ENCODE results near the gene HSD17B1. TPM values are rescaled to one million over a fixed set of nuclear protein-coding genes. Genes with fewer than 3 reads are reported as not detected.
A peak's percentile ranks its signal among the peaks of the same experiment; 100 is the strongest.

The HSD17B1 gene
- total and polyA plus RNA-seq, 2 of the 13 experiments (the other 11 are each of a cell fraction or from before 2014, with no cell fraction given), result 0.54 to 0.93 TPM

DNA sequence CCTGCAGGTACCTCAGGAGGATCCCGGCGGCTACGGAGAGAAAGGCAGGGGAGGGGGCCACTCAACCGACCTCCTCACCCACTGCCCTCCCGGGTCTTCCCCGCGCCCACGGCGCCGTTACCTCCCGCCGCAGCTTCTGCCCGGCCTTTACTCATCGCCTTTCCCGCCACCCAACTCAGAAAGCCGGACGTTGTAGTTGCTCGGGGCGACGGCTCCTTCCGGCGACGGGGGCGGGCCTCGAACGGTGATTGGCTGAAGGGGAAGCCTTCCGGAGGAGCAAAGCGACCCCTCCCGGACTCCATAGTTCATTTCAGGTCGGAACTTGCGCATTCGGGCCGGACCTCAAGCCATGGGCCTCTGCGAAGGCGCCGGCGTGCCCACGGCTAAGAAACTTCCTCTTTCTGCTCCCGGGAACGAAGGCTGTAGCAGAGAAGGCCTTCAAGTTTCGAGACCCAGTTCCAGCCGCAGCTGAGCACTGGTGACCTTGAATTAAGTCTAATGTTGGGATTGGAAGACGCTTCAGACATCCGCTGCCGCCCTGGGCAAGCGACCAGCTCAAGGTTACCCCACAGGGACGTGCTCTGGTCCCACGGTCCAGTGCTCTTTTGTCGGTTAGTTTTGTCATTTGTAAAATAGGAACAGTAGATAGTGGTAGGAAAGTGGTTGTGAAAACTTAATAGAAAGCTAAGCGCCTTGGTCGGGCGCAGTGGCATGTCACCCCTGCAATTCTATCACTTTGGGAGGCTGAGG is 25.0 kb downstream of the HSD17B1 start, which contains the start of gene PSMC3IP (continued):
- TF ChIP-seq ZNF33B (CRISPR knock-in tag; IDR thresholded peaks at IDR 0.05), result peak; percentile 70
- TF ChIP-seq ZNF263 (CRISPR knock-in tag; IDR thresholded peaks at IDR 0.05), result peak; percentile 51; the same call in 1 of the 2 replicates
- TF ChIP-seq, protein P1, sequence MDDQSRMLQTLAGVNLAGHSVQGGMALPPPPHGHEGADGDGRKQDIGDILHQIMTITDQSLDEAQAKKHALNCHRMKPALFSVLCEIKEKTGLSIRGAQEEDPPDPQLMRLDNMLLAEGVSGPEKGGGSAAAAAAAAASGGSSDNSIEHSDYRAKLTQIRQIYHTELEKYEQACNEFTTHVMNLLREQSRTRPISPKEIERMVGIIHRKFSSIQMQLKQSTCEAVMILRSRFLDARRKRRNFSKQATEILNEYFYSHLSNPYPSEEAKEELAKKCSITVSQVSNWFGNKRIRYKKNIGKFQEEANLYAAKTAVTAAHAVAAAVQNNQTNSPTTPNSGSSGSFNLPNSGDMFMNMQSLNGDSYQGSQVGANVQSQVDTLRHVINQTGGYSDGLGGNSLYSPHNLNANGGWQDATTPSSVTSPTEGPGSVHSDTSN (CRISPR knock-in tag; IDR thresholded peaks at IDR 0.05; ENCODE audit: borderline replicate concordance), result no peak
- TF ChIP-seq, protein P2, sequence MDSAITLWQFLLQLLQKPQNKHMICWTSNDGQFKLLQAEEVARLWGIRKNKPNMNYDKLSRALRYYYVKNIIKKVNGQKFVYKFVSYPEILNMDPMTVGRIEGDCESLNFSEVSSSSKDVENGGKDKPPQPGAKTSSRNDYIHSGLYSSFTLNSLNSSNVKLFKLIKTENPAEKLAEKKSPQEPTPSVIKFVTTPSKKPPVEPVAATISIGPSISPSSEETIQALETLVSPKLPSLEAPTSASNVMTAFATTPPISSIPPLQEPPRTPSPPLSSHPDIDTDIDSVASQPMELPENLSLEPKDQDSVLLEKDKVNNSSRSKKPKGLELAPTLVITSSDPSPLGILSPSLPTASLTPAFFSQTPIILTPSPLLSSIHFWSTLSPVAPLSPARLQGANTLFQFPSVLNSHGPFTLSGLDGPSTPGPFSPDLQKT (CRISPR knock-in tag; IDR thresholded peaks at IDR 0.05; ENCODE audit: borderline replicate concordance), result no peak
- peak; percentile 48; the same call in 1 of the 2 replicates for TF ChIP-seq HNF4A (CRISPR knock-in tag; IDR thresholded peaks at IDR 0.05)
- TF ChIP-seq ZNF841 (CRISPR knock-in tag; IDR thresholded peaks at IDR 0.05; ENCODE audit: borderline replicate concordance), result no peak
- peak; percentile 77; the same call in 1 of the 2 replicates for TF ChIP-seq SMYD3 (CRISPR knock-in tag; IDR thresholded peaks at IDR 0.05)
- no peak for TF ChIP-seq TEAD3 (CRISPR knock-in tag; optimal IDR thresholded peaks at IDR 0.05; ENCODE audit: borderline replicate concordance)
- peak; percentile 81 for TF ChIP-seq POGZ (CRISPR knock-in tag; IDR thresholded peaks at IDR 0.05)
- TF ChIP-seq, protein P3, sequence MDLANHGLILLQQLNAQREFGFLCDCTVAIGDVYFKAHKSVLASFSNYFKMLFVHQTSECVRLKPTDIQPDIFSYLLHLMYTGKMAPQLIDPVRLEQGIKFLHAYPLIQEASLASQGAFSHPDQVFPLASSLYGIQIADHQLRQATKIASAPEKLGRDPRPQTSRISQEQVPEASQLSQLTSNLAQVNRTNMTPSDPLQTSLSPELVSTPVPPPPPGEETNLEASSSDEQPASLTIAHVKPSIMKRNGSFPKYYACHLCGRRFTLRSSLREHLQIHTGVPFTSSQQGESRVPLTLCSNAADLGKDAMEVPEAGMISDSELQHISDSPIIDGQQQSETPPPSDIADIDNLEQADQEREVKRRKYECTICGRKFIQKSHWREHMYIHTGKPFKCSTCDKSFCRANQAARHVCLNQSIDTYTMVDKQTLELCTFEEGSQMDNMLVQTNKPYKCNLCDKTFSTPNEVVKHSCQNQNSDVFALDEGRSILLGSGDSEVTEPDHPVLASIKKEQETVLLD (CRISPR knock-in tag; IDR thresholded peaks at IDR 0.05; ENCODE audit: low read depth), result no peak
- no peak for TF ChIP-seq ZNF256 (CRISPR knock-in tag; conservative IDR thresholded peaks at IDR 0.05)
- peak; percentile 20; the same call in 1 of the 2 replicates for TF ChIP-seq ZNF24 (IDR thresholded peaks at IDR 0.05)
- TF ChIP-seq ZSCAN12 (CRISPR knock-in tag; IDR thresholded peaks at IDR 0.05), result no peak
- TF ChIP-seq, protein P4, sequence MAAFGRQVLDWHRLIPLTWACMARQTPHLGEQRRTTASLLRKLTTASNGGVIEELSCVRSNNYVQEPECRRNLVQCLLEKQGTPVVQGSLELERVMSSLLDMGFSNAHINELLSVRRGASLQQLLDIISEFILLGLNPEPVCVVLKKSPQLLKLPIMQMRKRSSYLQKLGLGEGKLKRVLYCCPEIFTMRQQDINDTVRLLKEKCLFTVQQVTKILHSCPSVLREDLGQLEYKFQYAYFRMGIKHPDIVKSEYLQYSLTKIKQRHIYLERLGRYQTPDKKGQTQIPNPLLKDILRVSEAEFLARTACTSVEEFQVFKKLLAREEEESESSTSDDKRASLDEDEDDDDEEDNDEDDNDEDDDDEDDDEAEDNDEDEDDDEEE (CRISPR knock-in tag; IDR thresholded peaks at IDR 0.05), result peak; percentile 92
- no peak for TF ChIP-seq RORA (CRISPR knock-in tag; IDR thresholded peaks at IDR 0.05)
- peak; percentile 17; the same call in 1 of the 2 replicates for TF ChIP-seq ZNF354B (CRISPR knock-in tag; IDR thresholded peaks at IDR 0.05)
- peak; percentile 94; the same call in 1 of the 2 replicates for TF ChIP-seq ZSCAN9 (CRISPR knock-in tag; IDR thresholded peaks at IDR 0.05; ENCODE audit: borderline replicate concordance)
- peak; percentile 76 for TF ChIP-seq PHF21A (CRISPR knock-in tag; IDR thresholded peaks at IDR 0.05)
- TF ChIP-seq, protein P5, sequence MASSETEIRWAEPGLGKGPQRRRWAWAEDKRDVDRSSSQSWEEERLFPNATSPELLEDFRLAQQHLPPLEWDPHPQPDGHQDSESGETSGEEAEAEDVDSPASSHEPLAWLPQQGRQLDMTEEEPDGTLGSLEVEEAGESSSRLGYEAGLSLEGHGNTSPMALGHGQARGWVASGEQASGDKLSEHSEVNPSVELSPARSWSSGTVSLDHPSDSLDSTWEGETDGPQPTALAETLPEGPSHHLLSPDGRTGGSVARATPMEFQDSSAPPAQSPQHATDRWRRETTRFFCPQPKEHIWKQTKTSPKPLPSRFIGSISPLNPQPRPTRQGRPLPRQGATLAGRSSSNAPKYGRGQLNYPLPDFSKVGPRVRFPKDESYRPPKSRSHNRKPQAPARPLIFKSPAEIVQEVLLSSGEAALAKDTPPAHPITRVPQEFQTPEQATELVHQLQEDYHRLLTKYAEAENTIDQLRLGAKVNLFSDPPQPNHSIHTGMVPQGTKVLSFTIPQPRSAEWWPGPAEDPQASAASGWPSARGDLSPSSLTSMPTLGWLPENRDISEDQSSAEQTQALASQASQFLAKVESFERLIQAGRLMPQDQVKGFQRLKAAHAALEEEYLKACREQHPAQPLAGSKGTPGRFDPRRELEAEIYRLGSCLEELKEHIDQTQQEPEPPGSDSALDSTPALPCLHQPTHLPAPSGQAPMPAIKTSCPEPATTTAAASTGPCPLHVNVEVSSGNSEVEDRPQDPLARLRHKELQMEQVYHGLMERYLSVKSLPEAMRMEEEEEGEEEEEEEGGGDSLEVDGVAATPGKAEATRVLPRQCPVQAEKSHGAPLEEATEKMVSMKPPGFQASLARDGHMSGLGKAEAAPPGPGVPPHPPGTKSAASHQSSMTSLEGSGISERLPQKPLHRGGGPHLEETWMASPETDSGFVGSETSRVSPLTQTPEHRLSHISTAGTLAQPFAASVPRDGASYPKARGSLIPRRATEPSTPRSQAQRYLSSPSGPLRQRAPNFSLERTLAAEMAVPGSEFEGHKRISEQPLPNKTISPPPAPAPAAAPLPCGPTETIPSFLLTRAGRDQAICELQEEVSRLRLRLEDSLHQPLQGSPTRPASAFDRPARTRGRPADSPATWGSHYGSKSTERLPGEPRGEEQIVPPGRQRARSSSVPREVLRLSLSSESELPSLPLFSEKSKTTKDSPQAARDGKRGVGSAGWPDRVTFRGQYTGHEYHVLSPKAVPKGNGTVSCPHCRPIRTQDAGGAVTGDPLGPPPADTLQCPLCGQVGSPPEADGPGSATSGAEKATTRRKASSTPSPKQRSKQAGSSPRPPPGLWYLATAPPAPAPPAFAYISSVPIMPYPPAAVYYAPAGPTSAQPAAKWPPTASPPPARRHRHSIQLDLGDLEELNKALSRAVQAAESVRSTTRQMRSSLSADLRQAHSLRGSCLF (CRISPR knock-in tag; IDR thresholded peaks at IDR 0.05; ENCODE audit: borderline replicate concordance), result 0 out of 2 replicates have a peak, but pooled peaks have one; percentile 20
- no peak; the same call in none of the 2 replicates for TF ChIP-seq TGIF2 (CRISPR knock-in tag; IDR thresholded peaks at IDR 0.05)
